ENCODE results near the gene NACAD.

Gene NACAD, protein sequence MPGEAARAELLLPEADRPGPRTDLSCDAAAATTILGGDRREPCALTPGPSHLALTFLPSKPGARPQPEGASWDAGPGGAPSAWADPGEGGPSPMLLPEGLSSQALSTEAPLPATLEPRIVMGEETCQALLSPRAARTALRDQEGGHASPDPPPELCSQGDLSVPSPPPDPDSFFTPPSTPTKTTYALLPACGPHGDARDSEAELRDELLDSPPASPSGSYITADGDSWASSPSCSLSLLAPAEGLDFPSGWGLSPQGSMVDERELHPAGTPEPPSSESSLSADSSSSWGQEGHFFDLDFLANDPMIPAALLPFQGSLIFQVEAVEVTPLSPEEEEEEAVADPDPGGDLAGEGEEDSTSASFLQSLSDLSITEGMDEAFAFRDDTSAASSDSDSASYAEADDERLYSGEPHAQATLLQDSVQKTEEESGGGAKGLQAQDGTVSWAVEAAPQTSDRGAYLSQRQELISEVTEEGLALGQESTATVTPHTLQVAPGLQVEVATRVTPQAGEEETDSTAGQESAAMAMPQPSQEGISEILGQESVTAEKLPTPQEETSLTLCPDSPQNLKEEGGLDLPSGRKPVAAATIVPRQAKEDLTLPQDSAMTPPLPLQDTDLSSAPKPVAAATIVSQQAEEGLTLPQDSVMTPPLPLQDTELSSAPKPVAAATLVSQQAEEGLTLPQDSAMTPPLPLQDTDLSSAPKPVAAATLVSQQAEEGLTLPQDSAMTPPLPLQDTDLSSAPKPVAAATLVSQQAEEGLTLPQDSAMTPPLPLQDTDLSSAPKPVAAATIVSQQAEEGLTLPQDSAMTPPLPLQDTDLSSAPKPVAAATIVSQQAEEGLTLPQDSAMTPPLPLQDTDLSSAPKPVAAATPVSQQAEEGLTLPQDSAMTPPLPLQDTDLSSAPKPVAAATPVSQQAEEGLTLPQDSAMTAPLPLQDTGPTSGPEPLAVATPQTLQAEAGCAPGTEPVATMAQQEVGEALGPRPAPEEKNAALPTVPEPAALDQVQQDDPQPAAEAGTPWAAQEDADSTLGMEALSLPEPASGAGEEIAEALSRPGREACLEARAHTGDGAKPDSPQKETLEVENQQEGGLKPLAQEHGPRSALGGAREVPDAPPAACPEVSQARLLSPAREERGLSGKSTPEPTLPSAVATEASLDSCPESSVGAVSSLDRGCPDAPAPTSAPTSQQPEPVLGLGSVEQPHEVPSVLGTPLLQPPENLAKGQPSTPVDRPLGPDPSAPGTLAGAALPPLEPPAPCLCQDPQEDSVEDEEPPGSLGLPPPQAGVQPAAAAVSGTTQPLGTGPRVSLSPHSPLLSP (N-terminal part only)

DNA sequence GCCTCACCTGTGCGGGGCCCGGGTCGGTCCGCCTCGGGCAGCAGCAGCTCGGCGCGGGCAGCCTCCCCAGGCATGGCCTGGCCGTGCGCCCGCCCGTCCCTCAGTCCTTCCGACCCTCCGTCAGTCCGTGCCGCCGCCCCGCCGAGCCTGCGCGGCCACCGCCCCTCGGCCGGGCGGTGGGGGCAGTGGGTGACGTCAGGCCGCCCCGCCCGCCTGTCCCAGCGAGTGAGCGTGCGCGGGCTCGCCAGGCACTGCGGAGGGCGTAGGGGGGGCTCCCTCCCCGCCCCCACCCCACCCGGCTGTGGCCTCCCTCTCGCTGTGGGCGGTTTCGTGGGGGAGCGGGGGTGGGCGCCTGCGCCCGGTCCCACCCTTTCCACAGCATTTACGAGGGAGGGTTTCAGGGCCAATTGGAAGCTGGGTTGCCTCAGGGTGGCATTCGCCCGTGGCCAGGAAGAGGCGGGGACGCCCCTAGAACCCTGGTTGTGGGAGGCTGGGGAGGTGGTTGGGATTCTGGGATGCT is at the start of gene NACAD:
Gene NACAD (minus strand): TSS at position 149 of the 520 bp plus-strand sequence. CDS start 75 bp downstream, at position 74.
- DNase-seq (ENCODE audit: low spot score): peak; percentile 87

- DNase-seq (ENCODE audit: low spot score): peak; percentile 86
These were observed 47.6 kb upstream of the NACAD start for GRCh38 chr7:45136106-45137060.

DNA sequence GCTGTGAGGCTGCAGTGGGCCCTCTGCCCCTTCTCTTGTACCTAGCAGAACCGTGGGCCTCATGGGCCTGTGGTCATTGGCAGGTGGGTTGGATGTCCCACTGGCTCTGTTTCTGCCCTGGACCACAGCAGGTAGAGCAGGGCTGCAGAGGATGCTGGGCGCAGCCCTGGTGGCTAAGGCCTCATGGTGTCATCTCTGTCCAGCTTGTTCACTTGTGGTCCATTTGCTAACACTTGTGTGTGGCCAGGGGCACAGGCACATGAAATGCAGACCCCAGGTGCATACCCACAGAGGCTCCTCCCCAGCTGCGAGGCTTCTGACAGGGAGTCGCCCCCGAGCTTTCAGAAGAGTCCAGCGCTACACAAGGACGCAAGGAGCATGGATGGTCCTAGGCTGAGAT is 45.1 kb upstream of the NACAD start:
- DNase-seq (ENCODE audit: low spot score): no peak

GRCh38 chr7:45133352-45133751 is 44.6 kb upstream of the NACAD start:
- no peak for DNase-seq (ENCODE audit: low spot score)

GRCh38 chr7:45132708-45133320 is 44.0 kb upstream of the NACAD start:
- DNase-seq (ENCODE audit: low spot score): no peak

DNA sequence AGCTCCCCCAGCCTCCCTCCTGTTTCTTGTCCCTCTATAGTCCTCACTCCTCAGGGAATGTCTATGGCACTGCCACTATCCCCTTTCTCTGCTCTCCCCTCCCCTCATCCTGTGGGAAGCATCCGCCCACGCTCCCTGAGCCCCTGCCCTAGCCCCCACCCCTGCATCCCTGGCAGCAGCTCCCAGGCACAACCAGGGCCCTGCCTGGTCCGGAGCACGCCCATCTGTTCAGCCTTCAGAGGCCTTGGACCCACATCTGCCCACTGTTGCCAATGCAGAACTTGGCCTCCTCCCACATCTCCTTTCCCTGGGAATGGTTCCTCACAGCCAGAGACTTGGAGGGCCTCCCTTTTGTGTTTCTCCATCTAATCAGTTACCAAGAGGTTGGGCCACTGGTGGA is 43.1 kb upstream of the NACAD start:
- no peak for DNase-seq (ENCODE audit: low spot score)

- no peak for DNase-seq (ENCODE audit: low spot score)
These were observed 42.1 kb upstream of the NACAD start for GRCh38 chr7:45130910-45131309.

- no peak for DNase-seq (ENCODE audit: low spot score)
These were observed 41.1 kb upstream of the NACAD start for GRCh38 chr7:45129906-45130305.

- no peak for DNase-seq (ENCODE audit: low spot score)
These were observed 40.5 kb upstream of the NACAD start for GRCh38 chr7:45129181-45129800.

DNA sequence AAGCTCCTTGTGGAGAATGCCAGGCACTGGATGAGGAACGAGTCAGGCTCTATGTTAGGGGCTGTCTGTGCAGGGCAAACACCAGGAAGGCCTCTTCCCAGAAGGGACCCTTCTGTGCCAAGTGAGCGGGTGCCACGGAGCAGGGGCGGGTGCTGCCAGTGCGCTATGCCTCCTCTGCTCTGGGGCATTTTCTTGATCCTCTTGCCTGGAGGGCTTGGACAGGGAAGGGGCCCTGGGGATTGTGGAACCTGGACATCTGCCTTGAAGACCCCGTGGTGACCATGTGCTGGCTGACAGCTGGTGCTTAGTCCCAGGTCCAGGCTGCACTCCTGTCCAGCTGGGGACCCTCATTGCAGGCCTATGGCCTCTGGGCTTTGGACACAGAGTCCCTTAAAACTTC is 38.2 kb upstream of the NACAD start:
- no peak for DNase-seq (ENCODE audit: low spot score)

- no peak for DNase-seq (ENCODE audit: low spot score)
These were observed 37.4 kb upstream of the NACAD start for GRCh38 chr7:45126201-45126600.

- no peak for DNase-seq (ENCODE audit: low spot score)
These were observed 36.6 kb upstream of the NACAD start for GRCh38 chr7:45125193-45125904.

DNA sequence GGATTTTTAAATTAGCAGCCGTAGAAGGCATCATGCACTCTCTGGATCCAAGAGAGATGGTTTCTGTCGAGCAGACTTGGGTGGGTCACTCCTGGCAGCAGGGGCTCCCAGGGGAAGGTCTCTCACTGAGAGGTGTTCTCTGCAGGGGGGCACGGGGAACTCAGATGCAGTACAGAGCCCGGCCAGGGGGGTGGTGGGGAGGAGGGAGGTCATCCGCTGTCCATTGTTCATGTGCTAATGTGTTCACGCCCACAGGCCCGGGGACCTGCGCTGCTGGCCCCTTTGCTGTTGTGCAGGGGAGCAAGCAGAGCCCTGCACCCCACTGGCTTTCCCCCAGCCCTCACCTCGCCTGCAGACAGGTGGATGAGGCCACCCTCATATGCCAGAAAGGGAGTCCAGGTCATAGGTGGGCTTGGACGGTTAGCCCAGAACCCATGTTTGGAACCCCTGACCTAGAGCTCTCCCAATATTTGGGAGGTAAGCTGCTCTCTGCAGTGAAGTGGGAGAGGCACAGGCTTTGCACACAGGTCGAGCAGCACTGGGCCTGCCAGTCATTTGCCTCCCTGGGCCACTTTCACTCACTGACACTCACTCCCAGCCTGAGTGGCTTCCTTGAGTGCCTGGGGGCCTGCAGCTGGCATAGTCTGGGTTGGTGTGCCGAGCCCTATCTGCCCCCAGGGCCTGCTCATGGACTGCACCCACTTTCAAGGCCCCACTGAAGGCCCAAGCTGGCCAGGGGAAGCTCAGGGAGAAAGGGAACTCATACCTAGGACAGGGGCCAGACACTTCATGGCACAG is 35.3 kb upstream of the NACAD start:
- DNase-seq (ENCODE audit: low spot score): peak; percentile 65

DNA sequence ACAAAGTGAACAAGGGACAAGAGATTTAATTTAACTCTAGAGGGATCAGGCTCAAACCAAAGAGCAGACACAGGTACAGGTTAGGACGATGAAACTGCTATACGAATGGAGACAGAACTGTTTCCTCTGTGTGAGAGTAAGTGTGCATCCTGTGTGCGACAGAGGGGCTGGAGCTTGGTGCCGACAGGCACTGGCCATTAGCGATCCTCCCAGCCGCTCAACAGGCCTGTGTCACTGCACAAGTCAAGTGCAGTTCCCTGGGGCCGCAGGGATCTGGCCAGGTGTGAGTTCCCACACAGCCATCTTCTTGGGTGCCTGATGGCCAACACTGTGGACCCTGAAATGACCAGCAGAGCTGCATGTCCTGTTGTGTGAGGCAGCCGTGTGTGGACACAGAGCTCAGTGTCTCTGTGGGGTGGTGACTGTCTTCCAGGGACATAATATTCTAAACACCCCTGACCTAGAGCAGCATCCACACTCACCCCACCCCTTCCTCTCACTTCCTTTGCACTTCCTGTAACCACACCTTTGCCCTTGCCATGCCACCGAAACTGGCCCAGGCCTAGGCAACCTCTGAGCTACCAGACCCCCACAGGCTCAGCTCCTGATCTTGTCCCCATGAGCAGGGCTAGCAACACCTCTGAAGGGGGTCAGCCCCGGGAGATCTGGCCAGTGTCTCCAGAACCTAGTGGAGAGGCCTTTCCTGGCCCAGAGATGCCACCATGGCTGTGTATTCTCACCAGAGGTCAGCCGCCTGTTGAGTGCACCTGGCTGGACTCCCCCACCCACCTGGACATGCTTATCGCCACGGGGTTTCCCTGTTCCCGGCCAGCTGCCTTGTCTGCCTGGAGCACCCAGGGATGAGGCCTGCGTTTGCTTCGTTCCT is 34.4 kb upstream of the NACAD start:
- no peak for DNase-seq (ENCODE audit: low spot score)

GRCh38 chr7:45119550-45119949 is 30.8 kb upstream of the NACAD start:
- DNase-seq (ENCODE audit: low spot score): no peak

DNA sequence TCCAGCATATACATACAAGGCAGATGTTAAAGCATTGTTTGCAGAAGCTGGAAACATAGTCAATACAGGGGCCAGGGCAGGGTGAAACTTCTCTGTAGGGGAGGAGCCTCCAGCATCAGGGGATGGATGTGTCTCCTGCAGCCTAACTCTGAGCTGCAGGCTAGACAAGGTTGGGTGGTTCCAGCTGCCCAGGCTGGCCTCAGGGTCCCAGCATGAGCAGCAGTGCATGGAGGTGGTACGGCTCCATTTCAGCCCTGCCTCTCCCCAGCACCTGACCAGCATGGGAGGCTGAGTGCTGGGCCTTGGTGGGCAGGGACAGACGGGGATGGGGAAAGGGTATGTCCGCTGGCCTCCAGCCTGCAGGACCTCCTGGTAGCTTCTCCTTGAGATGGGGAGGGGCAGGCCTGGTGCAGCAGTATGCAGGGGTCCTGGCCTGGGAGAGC is 30.1 kb upstream of the NACAD start:
- no peak for DNase-seq (ENCODE audit: low spot score)

DNA sequence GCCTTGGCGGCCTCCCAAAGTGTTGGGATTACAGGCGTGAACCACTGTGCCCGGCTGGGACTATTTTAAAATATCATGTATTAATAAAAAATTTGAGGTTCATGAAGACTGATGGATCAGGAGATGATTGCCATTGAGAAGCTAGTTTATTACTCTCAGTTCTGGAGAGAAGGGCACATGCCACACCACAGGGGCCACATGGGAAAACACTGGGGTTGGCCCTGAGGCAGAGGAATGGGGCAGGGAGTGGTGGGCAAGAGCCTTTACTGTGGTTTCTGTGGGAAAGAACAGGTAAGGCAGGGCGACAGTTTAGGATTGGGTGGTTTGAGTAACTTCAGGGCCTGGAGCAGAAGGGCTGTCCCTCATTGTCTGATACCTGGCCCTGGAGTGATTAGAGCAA is 29.5 kb upstream of the NACAD start:
- no peak for DNase-seq (ENCODE audit: low spot score)
